ENCODE measurements around the gene CDKAL1.

DNA sequence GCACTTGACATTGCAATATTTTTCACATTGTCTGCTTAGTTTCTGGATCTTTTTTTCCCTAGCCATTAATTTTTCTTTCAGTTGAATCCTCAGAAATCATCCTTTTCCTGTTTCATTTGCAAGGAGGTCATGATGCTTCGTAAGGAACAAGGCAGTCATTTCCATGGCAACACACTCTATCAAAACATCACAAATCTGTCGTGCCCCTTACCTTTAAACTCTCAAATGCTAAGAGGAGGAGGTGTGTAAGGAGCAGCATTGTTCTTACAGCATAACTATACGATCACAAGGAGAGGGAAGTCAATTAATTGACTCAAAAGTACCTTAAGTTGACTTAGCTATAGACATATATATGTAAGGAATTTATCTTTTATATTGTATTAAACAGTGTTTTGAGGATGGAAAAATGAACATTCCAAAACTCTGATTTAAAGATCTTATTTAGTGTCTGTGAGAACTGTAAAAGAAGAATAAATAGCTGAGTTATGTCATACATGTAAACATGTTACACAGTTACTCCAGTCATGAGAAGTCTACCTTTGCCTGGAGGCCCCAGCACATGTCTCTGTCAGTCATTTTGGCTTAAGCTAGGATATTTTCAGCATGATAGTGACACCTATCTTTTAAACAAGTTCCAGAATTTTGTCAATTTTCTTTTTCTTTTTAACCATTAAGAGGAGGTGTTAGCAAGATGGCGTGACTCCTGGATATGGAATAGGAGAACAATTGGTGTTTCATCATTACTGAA is 41.6 kb downstream of the CDKAL1 start:
- no peak for TF ChIP-seq EZH2 (IDR thresholded peaks at IDR 0.05; ENCODE audit: low read depth)
- TF ChIP-seq, protein P1, sequence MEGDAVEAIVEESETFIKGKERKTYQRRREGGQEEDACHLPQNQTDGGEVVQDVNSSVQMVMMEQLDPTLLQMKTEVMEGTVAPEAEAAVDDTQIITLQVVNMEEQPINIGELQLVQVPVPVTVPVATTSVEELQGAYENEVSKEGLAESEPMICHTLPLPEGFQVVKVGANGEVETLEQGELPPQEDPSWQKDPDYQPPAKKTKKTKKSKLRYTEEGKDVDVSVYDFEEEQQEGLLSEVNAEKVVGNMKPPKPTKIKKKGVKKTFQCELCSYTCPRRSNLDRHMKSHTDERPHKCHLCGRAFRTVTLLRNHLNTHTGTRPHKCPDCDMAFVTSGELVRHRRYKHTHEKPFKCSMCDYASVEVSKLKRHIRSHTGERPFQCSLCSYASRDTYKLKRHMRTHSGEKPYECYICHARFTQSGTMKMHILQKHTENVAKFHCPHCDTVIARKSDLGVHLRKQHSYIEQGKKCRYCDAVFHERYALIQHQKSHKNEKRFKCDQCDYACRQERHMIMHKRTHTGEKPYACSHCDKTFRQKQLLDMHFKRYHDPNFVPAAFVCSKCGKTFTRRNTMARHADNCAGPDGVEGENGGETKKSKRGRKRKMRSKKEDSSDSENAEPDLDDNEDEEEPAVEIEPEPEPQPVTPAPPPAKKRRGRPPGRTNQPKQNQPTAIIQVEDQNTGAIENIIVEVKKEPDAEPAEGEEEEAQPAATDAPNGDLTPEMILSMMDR (conservative IDR thresholded peaks at IDR 0.05), result no peak
